Kidney epithelial cell (primary cell): ENCODE results near the gene ACAP3. TPM values are rescaled to one million over a fixed set of nuclear protein-coding genes. Genes with fewer than 3 reads are reported as not detected.

Experiments
- DNase-seq: peaks from one replicate; pipeline ENCODE4 v3.0.0-alpha.2; 2010; ENCODE audit warnings: low read depth
- H3K27me3 ChIP-seq: 2 replicates; pipeline ENCODE4 v1.6.0; 2011; ENCODE audit warnings: low read length; ENCODE audit not compliant: control insufficient read depth, insufficient read depth
- H3K36me3 ChIP-seq: 2 replicates; pipeline ENCODE4 v1.5.1; 2011; ENCODE audit warnings: low read length; ENCODE audit not compliant: control insufficient read depth, insufficient read depth
- H3K4me3 ChIP-seq: 2 replicates; pipeline ENCODE4 v1.5.1; 2011; ENCODE audit warnings: low read depth, mild to moderate bottlenecking, control low read depth, low read length
- CTCF ChIP-seq: IDR thresholded peaks from 2 replicates; pipeline ENCODE4 v1.5.1; 2011; ENCODE audit warnings: mild to moderate bottlenecking, moderate library complexity, low read length, control low read depth, inconsistent platforms; ENCODE audit not compliant: insufficient read depth, poor library complexity, severe bottlenecking
- total RNA-seq: library from RNA; depleted of rRNA; stranded (reverse); fragments of >200 nt; gene quantifications from 2 replicates; pipeline ENCODE4 v1.2.3, GENCODE V29; 2015

The ACAP3 gene
- total RNA-seq, 1 donor from 2014 or later: 37.9 TPM

GRCh38 chr1:1264868-1265272 lies 42.9 kb downstream of the ACAP3 start:
- peak; percentile 53 for TF ChIP-seq CTCF
- DNase-seq: peak; percentile 88
- Histone ChIP-seq H3K27me3 (no peaks in the 10 kb centered on the region), H3K36me3 (peaks cover 1% of the 10 kb centered on the region), H3K4me3 (no peak overlapping the region)

- peaks cover 1% of the 10 kb centered on the region for H3K36me3 ChIP-seq
- no peak overlapping the region for H3K4me3 ChIP-seq
- no peaks in the 10 kb centered on the region for H3K27me3 ChIP-seq
- DNase-seq: no peak
- no peak for TF ChIP-seq CTCF
Observed at GRCh38 chr1:1264026-1264425, 43.7 kb downstream of the ACAP3 start.

- no peak overlapping the region for H3K4me3 ChIP-seq
- no peaks in the 10 kb centered on the region for H3K27me3 ChIP-seq
- no peak for DNase-seq
- TF ChIP-seq CTCF: no peak
- peaks cover 2% of the 10 kb centered on the region for H3K36me3 ChIP-seq
Observed at GRCh38 chr1:1262758-1263157, 45.0 kb downstream of the ACAP3 start.

DNA sequence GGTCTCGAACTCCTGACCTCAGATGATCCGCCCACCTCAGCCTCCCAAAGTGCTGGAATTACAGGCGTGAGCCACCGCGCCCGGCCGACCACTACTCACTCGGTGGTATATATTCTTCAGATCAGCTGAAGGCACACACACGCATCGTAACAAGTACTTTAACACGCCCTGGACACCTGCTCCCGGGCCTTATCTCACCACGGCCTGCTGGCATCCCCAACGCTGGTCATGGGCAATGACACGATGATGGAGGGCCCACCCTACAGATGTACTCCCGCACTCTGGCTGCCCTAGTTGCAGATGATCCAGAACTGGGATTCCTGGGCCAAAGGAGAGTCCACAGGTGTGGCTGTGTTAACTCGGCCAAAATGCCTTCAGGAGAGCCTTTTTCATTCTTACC lies 45.7 kb downstream of the ACAP3 start:
- H3K36me3 ChIP-seq: peaks cover 2% of the 10 kb centered on the region
- no peak for TF ChIP-seq CTCF
- H3K4me3 ChIP-seq: no peak overlapping the region
- no peak for DNase-seq
- H3K27me3 ChIP-seq: no peaks in the 10 kb centered on the region

DNA sequence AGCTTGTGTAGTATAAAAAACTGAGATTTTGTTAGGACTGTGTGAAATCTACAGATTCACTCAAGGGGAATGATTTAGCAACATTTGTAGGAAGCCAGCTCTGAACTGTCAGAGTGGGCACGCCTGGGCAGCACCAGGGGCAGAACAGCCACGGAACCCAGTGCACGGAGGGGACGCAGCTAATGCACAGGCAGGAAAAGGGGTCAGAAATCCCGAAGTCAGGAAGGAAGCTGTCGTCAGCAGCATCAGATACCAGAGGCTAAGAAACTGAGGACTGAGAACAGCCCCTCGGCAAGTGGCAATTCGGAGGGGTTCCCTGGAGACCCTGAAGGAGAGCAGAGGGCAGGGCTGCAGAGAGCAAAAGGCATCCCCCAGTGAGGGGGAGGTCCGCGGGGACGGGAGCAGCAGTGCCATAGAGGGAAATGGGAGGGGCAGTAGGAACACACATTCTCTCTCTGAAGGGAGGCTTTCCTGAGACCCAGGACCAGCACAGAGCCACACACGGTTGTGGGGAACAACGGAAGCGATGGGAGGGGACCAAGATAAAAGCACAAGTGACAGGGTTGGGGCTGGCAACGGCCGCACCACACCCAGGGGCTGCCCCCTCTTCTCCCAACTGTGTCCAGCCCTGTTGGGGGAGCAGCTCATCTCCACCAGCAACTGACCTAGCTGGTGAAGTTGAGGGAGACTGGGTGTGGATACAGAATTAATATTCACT lies 46.7 kb downstream of the ACAP3 start:
- Histone ChIP-seq H3K4me3 (no peak overlapping the region), H3K27me3 (no peaks in the 10 kb centered on the region), H3K36me3 (peaks cover 2% of the 10 kb centered on the region)
- TF ChIP-seq CTCF: no peak
- no peak for DNase-seq

DNA sequence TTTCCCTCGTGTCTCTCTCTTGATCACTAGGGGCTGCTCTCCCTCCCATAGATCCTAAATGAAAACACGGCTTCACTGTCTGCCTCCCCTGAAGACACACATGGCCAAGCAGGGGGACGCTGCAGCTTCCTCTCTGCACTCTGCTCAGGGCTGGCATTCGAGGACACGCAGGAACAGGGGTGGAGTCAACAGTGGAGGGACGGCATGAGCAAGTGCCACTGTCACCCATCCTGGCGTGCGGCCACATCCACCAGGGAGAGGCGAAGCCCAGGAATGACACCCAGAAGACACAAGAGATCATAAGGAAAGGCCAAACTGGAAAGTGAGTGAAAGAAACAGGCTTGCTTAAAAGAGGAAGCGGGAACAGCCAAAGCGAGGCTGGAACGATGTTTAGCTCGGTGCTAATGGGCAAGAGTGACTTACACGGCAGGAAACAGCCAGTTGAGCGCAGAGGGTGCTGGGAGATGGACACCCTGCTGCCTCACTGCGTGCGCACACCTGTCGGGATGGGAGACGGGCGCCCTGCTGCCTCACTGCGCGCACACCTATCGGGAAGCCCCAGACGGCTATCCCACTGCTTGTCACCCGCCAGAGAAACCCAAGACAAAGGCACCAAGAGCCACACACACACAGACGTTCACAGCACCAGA lies 47.7 kb downstream of the ACAP3 start:
- H3K27me3 ChIP-seq: no peaks in the 10 kb centered on the region
- H3K36me3 ChIP-seq: peaks cover 1% of the 10 kb centered on the region
- no peak for DNase-seq
- no peak for TF ChIP-seq CTCF
- no peak overlapping the region for H3K4me3 ChIP-seq
